ENCODE measurements around the gene METTL5.

DNA sequence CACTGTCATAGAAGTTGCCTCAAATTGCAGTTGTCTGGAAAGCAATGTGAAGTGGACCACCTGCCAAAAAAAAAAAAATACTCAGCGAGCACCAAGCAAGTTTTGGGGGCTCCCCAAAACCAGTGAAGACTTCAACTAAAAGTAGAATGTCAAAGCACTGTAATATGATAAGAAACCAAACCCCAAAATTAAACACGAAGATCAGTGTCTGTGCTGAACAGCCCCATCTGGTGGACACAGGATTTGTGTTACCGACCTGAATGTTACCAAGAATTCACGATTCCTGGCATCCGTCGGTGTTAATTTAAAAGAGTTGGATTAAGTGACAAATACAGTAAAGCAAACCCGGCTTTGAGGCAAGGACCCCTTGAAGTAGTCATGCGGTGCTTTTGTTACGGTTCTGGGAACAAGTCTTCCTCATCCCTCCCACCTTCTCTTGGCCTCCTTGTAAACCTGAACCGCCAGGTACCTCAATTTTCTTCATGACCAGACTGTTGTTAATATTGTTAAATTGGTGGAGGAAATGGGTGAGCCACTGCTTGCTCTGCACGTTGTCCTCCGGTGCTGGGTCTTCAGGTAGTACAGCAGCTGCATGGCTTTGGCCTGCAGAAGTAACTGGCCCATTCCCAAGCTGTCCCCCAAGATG, 57.3 kb downstream of the METTL5 start:
- TF ChIP-seq, protein P1, sequence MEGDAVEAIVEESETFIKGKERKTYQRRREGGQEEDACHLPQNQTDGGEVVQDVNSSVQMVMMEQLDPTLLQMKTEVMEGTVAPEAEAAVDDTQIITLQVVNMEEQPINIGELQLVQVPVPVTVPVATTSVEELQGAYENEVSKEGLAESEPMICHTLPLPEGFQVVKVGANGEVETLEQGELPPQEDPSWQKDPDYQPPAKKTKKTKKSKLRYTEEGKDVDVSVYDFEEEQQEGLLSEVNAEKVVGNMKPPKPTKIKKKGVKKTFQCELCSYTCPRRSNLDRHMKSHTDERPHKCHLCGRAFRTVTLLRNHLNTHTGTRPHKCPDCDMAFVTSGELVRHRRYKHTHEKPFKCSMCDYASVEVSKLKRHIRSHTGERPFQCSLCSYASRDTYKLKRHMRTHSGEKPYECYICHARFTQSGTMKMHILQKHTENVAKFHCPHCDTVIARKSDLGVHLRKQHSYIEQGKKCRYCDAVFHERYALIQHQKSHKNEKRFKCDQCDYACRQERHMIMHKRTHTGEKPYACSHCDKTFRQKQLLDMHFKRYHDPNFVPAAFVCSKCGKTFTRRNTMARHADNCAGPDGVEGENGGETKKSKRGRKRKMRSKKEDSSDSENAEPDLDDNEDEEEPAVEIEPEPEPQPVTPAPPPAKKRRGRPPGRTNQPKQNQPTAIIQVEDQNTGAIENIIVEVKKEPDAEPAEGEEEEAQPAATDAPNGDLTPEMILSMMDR (IDR thresholded peaks at IDR 0.05 in 8 of 11, conservative IDR thresholded peaks at IDR 0.05 in 3 of 11) = peak in 10 of 11 experiments; percentile 23 to 70 (median 62)
- TF ChIP-seq POLR2AphosphoS5 (IDR thresholded peaks at IDR 0.05) (no peak), POLR2A (IDR thresholded peaks at IDR 0.05) (no peak)

Measured in spleen (tissue), 7 donors.